Esophagus squamous epithelium (tissue), 4 donors: ENCODE data around the gene ADK.

Experiments used
- POLR2A ChIP-seq, 4 donors: fragments of 450-650 bp; IDR thresholded peaks; one replicate each; pipeline ENCODE4 v1.6.1; 2017; ENCODE audit warnings: antibody characterized with exemption in 4 of 4, mild to moderate bottlenecking in 4 of 4, moderate library complexity in 3 of 4
- TF ChIP-seq, protein P1 (sequence below), 6 experiments: fragments of 450-650 bp in 4 of 6; fragments of 200-600 bp in 2 of 6; sonication (generic) in 2 of 6; IDR thresholded peaks; one replicate each; pipeline ENCODE4 v1.5.1; 2016 to 2019; ENCODE audit warnings: antibody characterized with exemption in 6 of 6, mild to moderate bottlenecking in 4 of 6, moderate library complexity in 4 of 6

DNA sequence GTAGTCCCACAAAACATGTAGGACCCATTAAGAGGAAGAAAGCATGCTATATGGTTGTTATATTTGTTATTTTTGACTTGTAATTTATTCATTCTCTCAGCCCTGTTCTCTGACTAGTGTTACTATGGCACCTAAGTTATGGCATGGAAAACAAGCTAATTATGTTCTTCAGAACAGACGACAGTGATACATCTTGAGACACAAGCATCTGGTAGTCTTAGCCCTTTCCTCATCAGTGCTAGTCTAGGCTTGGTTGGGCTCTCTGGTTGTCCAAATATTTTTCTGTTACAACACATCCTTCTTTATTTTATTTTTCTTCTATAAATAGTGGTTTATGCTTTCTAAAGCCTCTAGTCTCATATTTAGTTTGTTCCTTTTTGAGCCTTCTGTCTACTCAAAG lies 367.0 kb downstream of the ADK start:
- TF ChIP-seq, protein P1, sequence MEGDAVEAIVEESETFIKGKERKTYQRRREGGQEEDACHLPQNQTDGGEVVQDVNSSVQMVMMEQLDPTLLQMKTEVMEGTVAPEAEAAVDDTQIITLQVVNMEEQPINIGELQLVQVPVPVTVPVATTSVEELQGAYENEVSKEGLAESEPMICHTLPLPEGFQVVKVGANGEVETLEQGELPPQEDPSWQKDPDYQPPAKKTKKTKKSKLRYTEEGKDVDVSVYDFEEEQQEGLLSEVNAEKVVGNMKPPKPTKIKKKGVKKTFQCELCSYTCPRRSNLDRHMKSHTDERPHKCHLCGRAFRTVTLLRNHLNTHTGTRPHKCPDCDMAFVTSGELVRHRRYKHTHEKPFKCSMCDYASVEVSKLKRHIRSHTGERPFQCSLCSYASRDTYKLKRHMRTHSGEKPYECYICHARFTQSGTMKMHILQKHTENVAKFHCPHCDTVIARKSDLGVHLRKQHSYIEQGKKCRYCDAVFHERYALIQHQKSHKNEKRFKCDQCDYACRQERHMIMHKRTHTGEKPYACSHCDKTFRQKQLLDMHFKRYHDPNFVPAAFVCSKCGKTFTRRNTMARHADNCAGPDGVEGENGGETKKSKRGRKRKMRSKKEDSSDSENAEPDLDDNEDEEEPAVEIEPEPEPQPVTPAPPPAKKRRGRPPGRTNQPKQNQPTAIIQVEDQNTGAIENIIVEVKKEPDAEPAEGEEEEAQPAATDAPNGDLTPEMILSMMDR (IDR thresholded peaks at IDR 0.05): no peak
- no peak for TF ChIP-seq POLR2A (IDR thresholded peaks at IDR 0.05)
